Esophagus muscularis mucosa (tissue), 3 donors: ENCODE results near the gene CYGB.

Source experiments
- CTCF ChIP-seq, 3 experiments: fragments of 200-600 bp in 2 of 3; fragments of 450-650 bp in 1 of 3; sonication (generic) in 2 of 3; IDR thresholded peaks; one replicate each; pipeline ENCODE4 v1.5.1; 2017 to 2019; ENCODE audit warnings: antibody characterized with exemption in 3 of 3, mild to moderate bottlenecking in 2 of 3, moderate library complexity in 1 of 3
- POLR2A ChIP-seq: fragments of 450-650 bp; IDR thresholded peaks from one replicate; pipeline ENCODE4 v1.6.1; 2017; ENCODE audit warnings: antibody characterized with exemption, moderate library complexity, mild to moderate bottlenecking, low read depth
- POLR2AphosphoS5 ChIP-seq, 2 donors: sonication (generic); formaldehyde crosslinking; IDR thresholded peaks; one replicate each; pipeline ENCODE4 v1.6.1; 2017; ENCODE audit warnings: antibody characterized with exemption in 2 of 2

- TF ChIP-seq CTCF (IDR thresholded peaks at IDR 0.05) (no peak), POLR2A (no peak), POLR2AphosphoS5 (IDR thresholded peaks at IDR 0.05) (no peak)
Measured at GRCh38 chr17:76576189-76576588, 38.7 kb upstream of the CYGB start.
